ENCODE results near the gene GTF2H1.

GTF2H1 gene

GRCh38 chr11:18321969-18322711, at the start of gene GTF2H1, which contains the start of gene HPS5 (continued):
- TF ChIP-seq ZNF354C (tag by site-specific recombination; IDR thresholded peaks at IDR 0.05; ENCODE audit: borderline replicate concordance, low read depth), result no peak
- no peak for TF ChIP-seq IKZF3 (tag by site-specific recombination; IDR thresholded peaks at IDR 0.05)
- no peak; the same call in 1 of the 2 replicates for TF ChIP-seq ZNF398 (tag by site-specific recombination; IDR thresholded peaks at IDR 0.05)
- no peak for TF ChIP-seq ZNF488 (tag by site-specific recombination; IDR thresholded peaks at IDR 0.05)
- no peak for TF ChIP-seq ZNF140 (tag by site-specific recombination; IDR thresholded peaks at IDR 0.05)
- no peak for TF ChIP-seq ZNF544 (tag by site-specific recombination; IDR thresholded peaks at IDR 0.05)
- TF ChIP-seq ZBTB49 (tag by site-specific recombination; IDR thresholded peaks at IDR 0.05; ENCODE audit: low read depth), result no peak
- no peak for TF ChIP-seq ZNF112 (tag by site-specific recombination; IDR thresholded peaks at IDR 0.05)
- TF ChIP-seq ZBTB11 (tag by site-specific recombination; conservative IDR thresholded peaks at IDR 0.05; ENCODE audit: low read depth), result peak; percentile 73
- TF ChIP-seq ZNF664 (tag by site-specific recombination; IDR thresholded peaks at IDR 0.05), result no peak
- no peak for TF ChIP-seq ZNF292 (tag by site-specific recombination; IDR thresholded peaks at IDR 0.05; ENCODE audit: borderline replicate concordance, low read depth)
- no peak for TF ChIP-seq SCRT1 (tag by site-specific recombination; IDR thresholded peaks at IDR 0.05; ENCODE audit: borderline replicate concordance)
- peak; percentile 46; the same call in 1 of the 2 replicates for TF ChIP-seq ZBTB7A (tag by site-specific recombination; IDR thresholded peaks at IDR 0.05; ENCODE audit: low read depth)
- peak; percentile 82 for TF ChIP-seq ZNF2 (tag by site-specific recombination; IDR thresholded peaks at IDR 0.05)
- no peak for TF ChIP-seq ZNF776 (tag by site-specific recombination; IDR thresholded peaks at IDR 0.05; ENCODE audit: borderline replicate concordance)
- TF ChIP-seq ZNF133 (tag by site-specific recombination; IDR thresholded peaks at IDR 0.05), result no peak
- TF ChIP-seq ZXDB (tag by site-specific recombination; IDR thresholded peaks at IDR 0.05), result peak; percentile 94
- peak; percentile 74 for TF ChIP-seq ZNF366 (tag by site-specific recombination; conservative IDR thresholded peaks at IDR 0.05)
- TF ChIP-seq ZNF580 (tag by site-specific recombination; IDR thresholded peaks at IDR 0.05), result no peak
- TF ChIP-seq ZSCAN30 (tag by site-specific recombination; IDR thresholded peaks at IDR 0.05), result no peak
- no peak for TF ChIP-seq ZNF426 (tag by site-specific recombination; IDR thresholded peaks at IDR 0.05)
- no peak for TF ChIP-seq GFI1B (tag by site-specific recombination; IDR thresholded peaks at IDR 0.05)
- no peak for TF ChIP-seq HOXD13 (CRISPR knock-in tag; IDR thresholded peaks at IDR 0.05; ENCODE audit: borderline replicate concordance)
- no peak for TF ChIP-seq SALL2 (tag by site-specific recombination; IDR thresholded peaks at IDR 0.05; ENCODE audit: borderline replicate concordance)
- no peak for TF ChIP-seq ZNF302 (tag by site-specific recombination; IDR thresholded peaks at IDR 0.05; ENCODE audit: low read depth)
- no peak for TF ChIP-seq TSHZ1 (tag by site-specific recombination; IDR thresholded peaks at IDR 0.05; ENCODE audit: borderline replicate concordance)

Data from HEK293 (cell line).